ENCODE measurements around the gene CCDC180.

The CCDC180 gene

DNA sequence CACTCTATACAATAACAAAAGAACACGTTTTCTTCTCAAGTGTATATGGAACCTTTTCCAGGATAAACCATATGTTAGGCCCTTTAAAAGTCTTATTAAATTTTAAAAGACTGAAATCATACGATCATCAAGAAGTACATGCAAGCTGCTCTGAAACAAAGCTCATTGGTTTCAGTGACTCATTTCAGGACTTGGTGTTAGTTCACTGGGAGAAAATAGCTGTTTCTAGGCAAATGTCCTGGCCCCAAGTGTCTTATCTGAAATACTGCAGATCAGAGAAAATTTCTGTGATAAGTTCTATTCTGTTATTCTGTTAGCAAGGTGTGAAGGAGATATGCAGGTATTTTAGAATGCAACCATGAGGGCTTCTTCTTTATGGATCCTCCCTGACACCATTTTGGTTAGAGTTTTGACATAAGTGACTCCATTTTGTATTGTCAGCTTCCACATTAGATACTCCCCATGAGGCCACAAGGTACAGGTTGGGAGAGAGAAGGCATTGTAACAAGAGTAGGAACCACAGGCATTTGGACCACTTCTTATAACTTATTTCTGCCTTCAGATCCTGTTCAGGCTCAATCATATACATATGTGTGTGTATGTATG, 7.5 kb upstream of the CCDC180 start:
- DNase-seq (ENCODE audit: low spot score in 2 of 2), result no peak
- in situ Hi-C loops (cut with MboI; ENCODE audit: low sequenced_read_pairs), result no loop called here
- H3K27me3 ChIP-seq (ENCODE audit: low read depth), result no peaks in the 10 kb centered on the region

DNA sequence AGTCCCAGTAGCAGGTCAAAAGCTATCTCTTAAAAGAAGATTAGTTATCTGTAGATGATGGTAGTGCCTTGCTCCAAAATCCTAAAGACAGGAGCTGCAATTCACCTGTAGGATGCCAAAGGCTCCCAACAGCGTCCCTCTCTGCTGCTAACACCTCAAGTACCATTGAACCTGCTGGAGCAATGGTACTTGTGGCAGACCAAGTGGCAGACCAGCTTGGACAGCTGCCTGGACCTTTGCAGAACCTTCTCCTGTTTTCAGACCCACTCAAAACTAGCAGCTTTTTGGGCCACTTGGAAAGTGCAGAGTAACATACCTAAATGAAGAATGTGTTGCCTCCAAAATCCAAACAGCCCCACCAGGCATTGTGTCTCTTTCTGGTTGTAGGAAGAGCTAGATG, 6.9 kb upstream of the CCDC180 start:
- H3K9me3 ChIP-seq, result 0 out of 2 replicates have a peak, but pooled peaks cover 5% of the 10 kb centered on the region
- DNase-seq (ENCODE audit: low spot score in 2 of 2), result no peak
- in situ Hi-C loops (cut with MboI; ENCODE audit: low sequenced_read_pairs), result no loop called here
- H3K4me1 ChIP-seq, result no peaks in the 10 kb centered on the region
- H3K4me3 ChIP-seq, result no peak overlapping the region
- no peaks in the 10 kb centered on the region for H3K27me3 ChIP-seq (ENCODE audit: low read depth)
- no peaks in the 10 kb centered on the region for H3K36me3 ChIP-seq (replicated peaks)

More for the DNA sequence above, 7.5 kb upstream of the CCDC180 start:
- Histone ChIP-seq H3K4me3 (no peak overlapping the region), H3K36me3 (replicated peaks) (no peaks in the 10 kb centered on the region), H3K4me1 (no peaks in the 10 kb centered on the region), H3K9me3 (0 out of 2 replicates have a peak, but pooled peaks cover 5% of the 10 kb centered on the region)

DNA sequence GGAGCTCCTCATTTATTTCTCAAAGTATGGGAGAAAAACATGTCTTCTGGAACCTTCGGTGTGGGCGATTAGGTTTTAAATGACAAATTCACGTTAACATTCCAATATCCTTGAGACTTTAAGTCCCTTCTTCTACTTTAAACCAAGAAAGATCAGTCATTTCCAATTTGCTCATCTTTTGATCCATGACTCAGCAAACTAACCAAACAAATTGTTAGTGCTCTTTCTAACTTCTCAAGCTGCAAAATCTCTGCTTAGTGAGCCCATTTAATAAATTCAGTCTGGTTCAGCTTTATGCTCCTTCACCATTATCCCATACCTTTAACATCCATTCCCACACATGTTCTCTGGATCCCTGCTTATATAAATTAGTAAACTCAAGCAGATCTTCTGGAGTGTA, 5.5 kb upstream of the CCDC180 start:
- no peaks in the 10 kb centered on the region for H3K4me1 ChIP-seq
- H3K9me3 ChIP-seq, result 0 out of 2 replicates have a peak, but pooled peaks cover 5% of the 10 kb centered on the region
- H3K36me3 ChIP-seq (replicated peaks), result no peaks in the 10 kb centered on the region
- H3K4me3 ChIP-seq, result no peak overlapping the region
- no peak for DNase-seq (ENCODE audit: low spot score in 2 of 2)
- no peaks in the 10 kb centered on the region for H3K27me3 ChIP-seq (ENCODE audit: low read depth)
- in situ Hi-C loops (cut with MboI; ENCODE audit: low sequenced_read_pairs), result no loop called here

DNA sequence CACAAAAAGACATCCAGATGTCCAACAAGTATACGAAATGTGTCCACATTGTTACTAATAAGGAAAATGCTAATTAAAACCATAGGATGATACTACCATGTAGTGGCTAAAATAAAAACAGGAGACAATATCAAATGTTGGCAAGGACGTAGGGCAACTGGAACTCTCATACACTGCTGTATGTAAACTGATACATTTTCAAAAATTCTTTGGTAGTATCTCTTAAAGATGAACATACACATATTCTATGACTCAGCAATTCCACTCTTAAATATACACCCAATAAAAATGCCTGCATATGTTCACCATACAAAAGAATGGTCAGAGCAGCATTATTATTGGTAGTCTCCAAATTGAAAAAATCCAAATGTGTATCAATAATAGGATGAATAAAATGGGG, 2.9 kb upstream of the CCDC180 start:
- no peaks in the 10 kb centered on the region for H3K27me3 ChIP-seq (ENCODE audit: low read depth)
- no peak for DNase-seq (ENCODE audit: low spot score in 2 of 2)
- in situ Hi-C loops (cut with MboI; ENCODE audit: low sequenced_read_pairs), result no loop called here
- no peak overlapping the region for H3K4me3 ChIP-seq
- H3K4me1 ChIP-seq, result peaks cover 7% of the 10 kb centered on the region
- no peaks in the 10 kb centered on the region for H3K36me3 ChIP-seq (replicated peaks)
- no peaks in the 10 kb centered on the region for H3K9me3 ChIP-seq

DNA sequence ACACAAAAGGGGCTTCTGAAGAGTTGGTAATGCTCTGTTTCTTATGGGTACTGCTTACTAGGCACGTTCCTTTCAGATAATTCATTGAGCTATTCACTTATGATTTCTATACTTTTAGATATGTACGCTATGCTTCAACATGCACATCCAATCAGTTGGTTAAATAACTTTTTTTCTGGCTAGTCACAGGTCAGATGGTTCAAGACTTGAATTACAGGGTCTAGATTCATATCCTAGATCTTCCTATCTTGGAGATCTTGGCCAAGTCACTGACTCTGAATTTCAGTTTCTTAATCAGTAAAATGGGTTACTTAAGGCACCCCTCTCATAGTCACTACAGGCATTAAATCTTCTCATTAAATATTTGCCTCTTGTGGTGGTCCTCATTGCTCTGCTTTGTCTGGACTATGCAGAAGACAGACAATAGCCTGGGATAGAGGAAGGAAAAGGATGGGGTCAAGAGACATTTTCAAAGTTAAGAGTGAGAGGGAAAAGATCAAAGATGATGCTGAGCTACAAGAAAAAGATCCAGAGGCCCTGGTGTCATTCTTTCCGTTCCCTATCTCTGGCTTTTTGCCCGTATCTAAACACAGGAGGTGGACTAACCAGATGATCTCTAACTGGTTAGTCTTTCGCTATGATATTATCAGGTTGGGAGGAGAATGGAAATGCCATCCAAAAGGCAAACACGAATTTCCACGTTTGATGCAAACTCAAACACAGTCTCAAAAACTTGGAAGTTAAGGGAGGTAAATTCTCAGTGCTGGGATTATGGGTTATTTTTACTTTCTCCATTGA, 1.8 kb upstream of the CCDC180 start:
- Histone ChIP-seq H3K4me3 (no peak overlapping the region), H3K4me1 (peaks cover 7% of the 10 kb centered on the region), H3K27me3 (ENCODE audit: low read depth) (no peaks in the 10 kb centered on the region), H3K36me3 (replicated peaks) (no peaks in the 10 kb centered on the region), H3K9me3 (no peaks in the 10 kb centered on the region)
- in situ Hi-C loops (cut with MboI; ENCODE audit: low sequenced_read_pairs), result no loop called here
- no peak for DNase-seq (ENCODE audit: low spot score in 2 of 2)

DNA sequence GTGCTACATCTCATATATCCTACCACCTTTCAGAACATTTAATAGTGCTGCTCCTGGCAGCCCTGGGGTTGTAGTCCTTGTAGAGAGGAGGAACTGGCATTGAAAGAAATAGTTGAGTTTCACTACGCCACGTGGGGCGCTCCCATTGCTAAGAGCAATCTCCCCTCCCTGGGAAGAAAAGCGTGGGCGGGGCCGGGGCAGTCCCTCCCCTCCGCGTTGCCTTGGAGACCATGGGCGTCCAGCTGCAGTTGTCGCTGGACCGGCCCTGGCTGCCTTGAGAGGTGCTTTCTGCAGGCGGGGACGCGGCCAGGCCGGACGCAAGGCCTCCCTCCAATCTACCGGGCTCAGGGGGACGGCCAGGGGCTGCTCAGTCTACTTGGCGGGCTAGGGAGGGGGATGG, 368 bp upstream of the CCDC180 start:
- in situ Hi-C loops (cut with MboI; ENCODE audit: low sequenced_read_pairs), result no loop called here
- Histone ChIP-seq H3K9me3 (no peaks in the 10 kb centered on the region), H3K4me3 (no peak overlapping the region), H3K36me3 (replicated peaks) (no peaks in the 10 kb centered on the region), H3K27me3 (ENCODE audit: low read depth) (no peaks in the 10 kb centered on the region), H3K4me1 (peaks cover 7% of the 10 kb centered on the region)
- no peak for DNase-seq (ENCODE audit: low spot score in 2 of 2)

DNA sequence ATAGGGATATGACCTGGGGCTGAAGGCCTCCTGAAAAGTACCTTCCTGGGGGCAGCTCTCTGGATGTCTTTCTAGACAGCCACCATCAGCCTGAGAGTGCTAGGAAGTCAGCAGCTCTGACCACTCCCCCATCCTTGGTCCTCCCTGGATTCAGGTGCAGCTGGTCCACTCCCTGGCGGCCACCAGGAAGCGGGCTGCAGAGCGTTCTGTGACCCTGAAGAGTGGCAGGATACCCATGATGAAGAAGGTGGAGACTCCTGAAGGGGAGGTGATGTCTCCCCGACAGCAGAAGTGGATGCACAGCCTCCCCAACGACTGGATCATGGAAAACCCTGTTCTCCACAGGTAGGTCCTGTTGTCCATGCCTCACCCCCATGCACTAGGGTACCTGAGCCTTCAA, 1.8 kb downstream of the CCDC180 start:
- Histone ChIP-seq H3K9me3 (no peaks in the 10 kb centered on the region), H3K27me3 (ENCODE audit: low read depth) (no peaks in the 10 kb centered on the region), H3K4me3 (no peak overlapping the region), H3K4me1 (peaks cover 7% of the 10 kb centered on the region), H3K36me3 (replicated peaks) (no peaks in the 10 kb centered on the region)
- no peak for DNase-seq (ENCODE audit: low spot score in 2 of 2)
- in situ Hi-C loops (cut with MboI; ENCODE audit: low sequenced_read_pairs), result no loop called here

DNA sequence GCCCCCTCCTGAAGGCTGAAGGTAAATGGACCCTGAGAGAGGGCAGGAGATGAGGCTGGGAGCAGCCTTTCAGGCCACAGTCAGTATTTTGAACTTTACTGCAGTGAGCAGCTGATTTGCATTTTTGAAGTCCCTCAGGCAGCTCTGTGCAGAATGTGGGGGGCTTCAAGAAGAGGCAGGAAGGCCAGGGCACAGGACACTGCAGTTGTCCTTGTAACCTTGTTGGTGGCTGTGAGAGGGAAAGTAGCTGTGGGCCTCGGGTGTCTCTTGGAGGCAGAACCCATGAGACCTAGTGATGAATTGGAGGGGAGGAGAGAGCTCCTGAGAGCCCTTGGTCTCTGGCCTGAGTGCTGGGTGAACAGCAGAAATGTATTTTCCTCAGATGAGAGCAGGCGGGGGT, 2.6 kb downstream of the CCDC180 start:
- in situ Hi-C loops (cut with MboI; ENCODE audit: low sequenced_read_pairs), result no loop called here
- no peaks in the 10 kb centered on the region for H3K27me3 ChIP-seq (ENCODE audit: low read depth)
- H3K4me3 ChIP-seq, result no peak overlapping the region
- DNase-seq (ENCODE audit: low spot score in 2 of 2), result no peak
- H3K4me1 ChIP-seq, result peaks cover 7% of the 10 kb centered on the region
- H3K9me3 ChIP-seq, result no peaks in the 10 kb centered on the region
- no peaks in the 10 kb centered on the region for H3K36me3 ChIP-seq (replicated peaks)

DNA sequence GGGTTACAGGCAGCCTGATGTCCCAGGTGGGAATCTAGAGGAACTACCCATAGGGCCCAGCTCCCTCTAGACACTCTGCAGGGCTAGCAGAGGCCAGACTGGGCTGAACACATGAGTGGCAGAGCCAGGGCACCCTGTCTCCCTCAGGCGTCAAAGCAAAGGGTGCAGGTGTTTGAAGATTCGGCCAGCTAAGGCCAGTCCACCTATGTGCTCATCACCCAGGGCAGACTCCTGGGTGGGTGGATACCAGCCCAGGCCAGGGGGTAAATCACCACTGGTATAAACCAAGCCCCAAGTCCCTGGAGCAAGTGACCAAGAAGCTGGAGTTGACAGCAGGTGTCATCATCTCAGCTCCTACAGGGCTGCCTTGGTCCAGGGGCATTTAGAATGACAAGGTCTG, 3.4 kb downstream of the CCDC180 start:
- Histone ChIP-seq H3K9me3 (no peaks in the 10 kb centered on the region), H3K36me3 (replicated peaks) (no peaks in the 10 kb centered on the region), H3K4me3 (no peak overlapping the region), H3K27me3 (ENCODE audit: low read depth) (no peaks in the 10 kb centered on the region), H3K4me1 (peaks cover 7% of the 10 kb centered on the region)
- DNase-seq (ENCODE audit: low spot score in 2 of 2), result no peak
- in situ Hi-C loops (cut with MboI; ENCODE audit: low sequenced_read_pairs), result no loop called here

DNA sequence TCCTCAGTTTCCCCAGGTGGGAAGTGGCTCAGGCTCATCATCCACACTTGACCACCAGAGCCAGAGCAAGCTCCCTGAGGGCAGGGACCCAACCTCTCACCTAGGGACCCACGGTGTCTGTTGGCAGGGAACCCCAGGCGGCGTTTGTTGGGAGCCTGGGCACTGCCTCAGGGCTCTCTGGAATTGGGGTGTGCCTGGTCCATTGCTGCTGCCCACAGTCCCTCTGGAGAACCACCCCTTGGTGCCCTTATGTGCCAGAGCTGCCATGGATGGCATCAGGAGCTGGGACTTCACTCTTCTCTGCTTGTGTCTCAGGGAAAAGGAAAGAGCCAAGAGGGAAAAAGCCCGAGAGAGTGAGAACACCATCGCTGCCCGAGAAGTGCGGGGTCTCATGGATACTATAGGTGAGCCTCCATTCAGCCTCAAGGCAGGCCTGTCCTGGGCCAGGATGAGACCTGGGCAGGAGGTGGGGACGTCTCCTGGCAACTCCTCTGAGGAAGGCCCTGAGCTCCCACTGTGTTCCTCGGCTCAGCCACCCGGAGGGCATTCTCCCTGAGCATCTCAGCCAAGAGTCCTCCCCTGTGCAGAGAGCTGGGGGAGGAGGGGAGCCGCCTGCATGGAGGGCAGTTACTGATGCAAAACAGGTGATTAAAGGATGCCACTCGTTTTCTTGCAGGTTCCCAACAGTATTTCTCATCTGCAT, 4.5 kb downstream of the CCDC180 start:
- H3K4me3 ChIP-seq, result no peak overlapping the region
- no peaks in the 10 kb centered on the region for H3K36me3 ChIP-seq (replicated peaks)
- H3K4me1 ChIP-seq, result peaks cover 7% of the 10 kb centered on the region
- in situ Hi-C loops (cut with MboI; ENCODE audit: low sequenced_read_pairs), result no loop called here
- no peaks in the 10 kb centered on the region for H3K9me3 ChIP-seq
- DNase-seq (ENCODE audit: low spot score in 2 of 2), result no peak
- no peaks in the 10 kb centered on the region for H3K27me3 ChIP-seq (ENCODE audit: low read depth)

DNA sequence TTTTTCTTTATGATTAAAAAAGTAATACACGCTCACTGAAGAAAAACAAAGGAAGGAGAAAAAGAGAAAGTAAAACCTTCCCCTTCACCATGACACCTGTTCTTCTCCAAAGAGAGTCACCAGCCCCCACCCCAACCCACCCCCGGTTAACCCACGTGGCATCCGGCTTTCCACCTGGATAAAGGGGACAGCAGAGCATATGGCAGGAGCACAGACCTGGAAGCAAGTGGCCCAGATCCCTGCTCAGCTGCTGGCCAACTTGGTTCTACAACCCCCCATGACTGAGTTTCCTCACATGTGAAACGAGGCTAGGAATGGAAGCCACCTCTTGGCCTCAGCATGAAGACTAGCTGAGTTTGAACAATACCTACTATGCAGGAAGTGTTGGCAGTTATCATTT, 5.1 kb downstream of the CCDC180 start:
- Histone ChIP-seq H3K4me3 (no peak overlapping the region), H3K4me1 (peaks cover 7% of the 10 kb centered on the region), H3K36me3 (replicated peaks) (no peaks in the 10 kb centered on the region), H3K9me3 (no peaks in the 10 kb centered on the region), H3K27me3 (ENCODE audit: low read depth) (no peaks in the 10 kb centered on the region)
- no peak for DNase-seq (ENCODE audit: low spot score in 2 of 2)
- in situ Hi-C loops (cut with MboI; ENCODE audit: low sequenced_read_pairs), result no loop called here

DNA sequence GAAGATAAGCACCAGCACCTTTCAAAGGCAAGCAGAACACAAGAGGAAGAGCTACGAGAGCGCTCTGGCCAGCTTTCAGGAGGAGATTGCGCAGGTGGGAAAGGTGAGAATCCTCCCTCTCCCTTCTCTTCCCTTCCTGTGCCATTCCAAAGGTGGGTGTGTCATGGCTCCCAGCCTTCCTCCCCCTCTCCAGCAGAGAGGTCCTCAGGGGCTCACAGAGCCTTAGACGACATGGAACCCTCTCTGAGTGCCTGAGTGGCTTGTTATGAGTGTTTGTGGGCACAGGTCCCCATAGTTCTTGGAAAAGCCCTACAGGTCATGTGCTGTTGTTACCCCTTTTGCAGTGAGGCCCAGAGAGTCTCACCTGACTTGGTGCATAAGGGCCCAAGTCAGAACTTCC, 5.8 kb downstream of the CCDC180 start:
- Histone ChIP-seq H3K36me3 (replicated peaks) (no peaks in the 10 kb centered on the region), H3K4me1 (peaks cover 6% of the 10 kb centered on the region), H3K9me3 (no peaks in the 10 kb centered on the region), H3K4me3 (no peak overlapping the region), H3K27me3 (ENCODE audit: low read depth) (no peaks in the 10 kb centered on the region)
- no peak for DNase-seq (ENCODE audit: low spot score in 2 of 2)
- in situ Hi-C loops (cut with MboI; ENCODE audit: low sequenced_read_pairs), result no loop called here

DNA sequence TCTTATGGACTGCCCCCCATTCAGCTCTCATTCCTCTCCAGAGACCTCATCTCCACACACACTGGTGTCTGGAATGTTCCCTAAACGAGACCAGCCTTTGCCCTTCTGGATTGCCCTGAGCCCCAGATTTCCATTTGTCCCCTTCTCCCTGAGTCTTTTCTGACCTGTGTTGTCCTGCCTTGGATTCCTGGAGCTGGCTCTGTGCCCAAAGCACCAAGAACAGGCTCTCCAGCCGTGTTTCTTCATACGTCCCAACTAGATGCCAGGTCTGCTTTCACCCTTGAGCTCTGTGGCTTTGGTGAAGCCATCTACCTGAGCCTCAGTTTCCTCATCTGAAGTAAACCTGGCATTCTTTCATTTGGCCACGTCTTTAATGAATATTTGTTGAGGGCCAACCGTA, 6.3 kb downstream of the CCDC180 start:
- H3K4me1 ChIP-seq, result peaks cover 1% of the 10 kb centered on the region; the same call in 1 of the 2 replicates
- no peaks in the 10 kb centered on the region for H3K9me3 ChIP-seq
- no peak overlapping the region for H3K4me3 ChIP-seq
- H3K36me3 ChIP-seq (replicated peaks), result no peaks in the 10 kb centered on the region
- no peaks in the 10 kb centered on the region for H3K27me3 ChIP-seq (ENCODE audit: low read depth)
- DNase-seq (ENCODE audit: low spot score in 2 of 2), result no peak
- in situ Hi-C loops (cut with MboI; ENCODE audit: low sequenced_read_pairs), result no loop called here

DNA sequence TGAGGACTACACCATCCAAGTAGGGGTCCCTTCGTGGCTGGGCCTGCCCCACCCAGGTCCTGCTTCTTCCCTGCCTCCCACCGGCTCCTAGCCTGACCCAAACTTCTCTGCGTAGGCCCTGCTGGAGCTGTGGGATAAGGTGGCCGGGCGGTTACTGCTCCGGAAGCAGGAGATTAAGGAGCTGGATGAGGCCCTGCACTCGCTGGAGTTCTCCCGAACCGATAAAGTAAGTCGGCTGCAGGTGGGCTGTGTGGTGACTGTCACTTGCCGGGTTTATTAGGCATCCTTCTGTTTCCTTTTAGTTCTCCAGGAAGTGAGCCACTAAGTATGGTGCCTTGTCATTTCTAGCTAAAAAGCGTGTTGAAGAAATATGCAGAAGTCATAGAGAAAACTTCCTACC, 7.0 kb downstream of the CCDC180 start:
- H3K4me3 ChIP-seq, result no peak overlapping the region
- no peaks in the 10 kb centered on the region for H3K36me3 ChIP-seq (replicated peaks)
- no peaks in the 10 kb centered on the region for H3K9me3 ChIP-seq
- H3K27me3 ChIP-seq (ENCODE audit: low read depth), result no peaks in the 10 kb centered on the region
- H3K4me1 ChIP-seq, result no peaks in the 10 kb centered on the region
- in situ Hi-C loops (cut with MboI; ENCODE audit: low sequenced_read_pairs), result no loop called here
- no peak for DNase-seq (ENCODE audit: low spot score in 2 of 2)
